Astrocyte of the spinal cord (primary cell): ENCODE measurements around the gene DCLK2.

Source experiments
- DNase-seq: peaks from one replicate; pipeline ENCODE4 v3.0.0; 2011; ENCODE audit warnings: low read depth, low spot score
- H3K4me3 ChIP-seq: 2 replicates; pipeline ENCODE4 v1.5.1; 2011; ENCODE audit warnings: low read depth, mild to moderate bottlenecking, low read length, moderate library complexity
- in situ Hi-C: cut with HindIII; loops from 2 replicates; pipeline ENCODE4 v1.10.0; 2017; ENCODE audit warnings: low sequenced_read_pairs
- TF ChIP-seq, protein P1 (sequence below): IDR thresholded peaks from 2 replicates; pipeline ENCODE4 v1.5.1; 2012; ENCODE audit warnings: low read depth, mild to moderate bottlenecking, low read length, inconsistent platforms

Gene DCLK2

DNA sequence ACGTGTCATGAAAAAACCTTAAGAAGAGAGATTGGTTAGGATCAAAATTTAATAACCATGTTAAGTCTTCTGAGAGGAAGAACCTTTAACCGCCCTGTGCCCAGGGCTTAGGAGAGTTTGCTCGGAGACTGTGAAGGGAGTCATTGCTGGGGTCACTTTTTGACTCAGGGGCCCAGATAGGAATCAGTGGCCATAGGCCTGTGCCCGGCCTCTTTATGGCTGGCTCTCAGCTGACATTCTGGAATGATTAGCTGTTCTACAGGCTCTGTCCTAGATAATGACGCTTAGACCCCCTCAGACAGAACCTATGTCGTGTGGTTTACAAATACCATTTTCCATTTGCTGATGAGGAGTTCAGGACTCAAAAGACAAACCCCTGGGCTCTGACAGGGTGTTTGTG, 174.1 kb downstream of the DCLK2 start:
- in situ Hi-C loops, result no loop called here
- TF ChIP-seq, protein P1, sequence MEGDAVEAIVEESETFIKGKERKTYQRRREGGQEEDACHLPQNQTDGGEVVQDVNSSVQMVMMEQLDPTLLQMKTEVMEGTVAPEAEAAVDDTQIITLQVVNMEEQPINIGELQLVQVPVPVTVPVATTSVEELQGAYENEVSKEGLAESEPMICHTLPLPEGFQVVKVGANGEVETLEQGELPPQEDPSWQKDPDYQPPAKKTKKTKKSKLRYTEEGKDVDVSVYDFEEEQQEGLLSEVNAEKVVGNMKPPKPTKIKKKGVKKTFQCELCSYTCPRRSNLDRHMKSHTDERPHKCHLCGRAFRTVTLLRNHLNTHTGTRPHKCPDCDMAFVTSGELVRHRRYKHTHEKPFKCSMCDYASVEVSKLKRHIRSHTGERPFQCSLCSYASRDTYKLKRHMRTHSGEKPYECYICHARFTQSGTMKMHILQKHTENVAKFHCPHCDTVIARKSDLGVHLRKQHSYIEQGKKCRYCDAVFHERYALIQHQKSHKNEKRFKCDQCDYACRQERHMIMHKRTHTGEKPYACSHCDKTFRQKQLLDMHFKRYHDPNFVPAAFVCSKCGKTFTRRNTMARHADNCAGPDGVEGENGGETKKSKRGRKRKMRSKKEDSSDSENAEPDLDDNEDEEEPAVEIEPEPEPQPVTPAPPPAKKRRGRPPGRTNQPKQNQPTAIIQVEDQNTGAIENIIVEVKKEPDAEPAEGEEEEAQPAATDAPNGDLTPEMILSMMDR, result no peak
- DNase-seq, result no peak
- H3K4me3 ChIP-seq, result no peak overlapping the region

DNA sequence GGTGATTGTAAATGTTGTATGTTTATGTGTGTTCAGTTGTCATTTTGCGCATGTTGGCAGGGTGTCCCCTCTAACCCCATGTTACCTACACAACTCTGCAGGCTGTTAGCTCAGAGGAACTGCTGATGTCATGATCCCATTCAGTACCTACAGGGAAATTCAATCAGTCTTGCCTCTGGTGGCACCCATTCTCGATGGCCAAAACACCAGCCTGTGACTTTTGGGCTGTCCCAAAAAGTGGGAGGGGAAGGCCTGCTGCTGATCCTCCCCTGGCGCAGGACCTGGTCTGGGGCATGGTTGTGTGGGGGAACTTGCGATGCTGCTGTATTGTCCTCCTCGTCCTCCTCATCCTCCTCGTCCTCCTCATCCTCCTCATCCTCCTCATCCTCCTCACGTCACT, 174.5 kb downstream of the DCLK2 start:
- no peak overlapping the region for H3K4me3 ChIP-seq
- in situ Hi-C loops, result no loop called here
- DNase-seq, result no peak
- TF ChIP-seq, protein P1, result no peak

DNA sequence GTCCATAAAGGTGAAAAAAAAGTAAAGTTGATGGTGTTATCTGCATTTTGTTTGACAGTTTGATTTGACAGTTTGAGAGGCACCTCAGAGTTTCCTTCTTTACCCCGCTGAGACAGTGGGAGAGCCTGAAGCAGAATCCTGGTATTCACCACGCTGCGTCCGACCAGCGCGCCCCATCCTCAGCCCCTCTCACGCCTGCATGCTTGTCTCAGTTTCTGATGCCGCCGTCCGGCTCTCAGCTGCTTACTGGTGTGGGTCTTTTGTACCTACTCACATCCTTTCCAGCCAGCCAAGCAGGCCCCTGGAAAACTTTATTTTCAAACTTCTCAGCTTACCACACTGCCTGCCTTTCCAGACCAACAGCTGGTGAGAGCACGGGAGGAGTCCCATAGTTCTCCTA, 175.2 kb downstream of the DCLK2 start:
- TF ChIP-seq, protein P1, result no peak
- in situ Hi-C loops, result no loop called here
- H3K4me3 ChIP-seq, result no peak overlapping the region
- DNase-seq, result no peak

DNA sequence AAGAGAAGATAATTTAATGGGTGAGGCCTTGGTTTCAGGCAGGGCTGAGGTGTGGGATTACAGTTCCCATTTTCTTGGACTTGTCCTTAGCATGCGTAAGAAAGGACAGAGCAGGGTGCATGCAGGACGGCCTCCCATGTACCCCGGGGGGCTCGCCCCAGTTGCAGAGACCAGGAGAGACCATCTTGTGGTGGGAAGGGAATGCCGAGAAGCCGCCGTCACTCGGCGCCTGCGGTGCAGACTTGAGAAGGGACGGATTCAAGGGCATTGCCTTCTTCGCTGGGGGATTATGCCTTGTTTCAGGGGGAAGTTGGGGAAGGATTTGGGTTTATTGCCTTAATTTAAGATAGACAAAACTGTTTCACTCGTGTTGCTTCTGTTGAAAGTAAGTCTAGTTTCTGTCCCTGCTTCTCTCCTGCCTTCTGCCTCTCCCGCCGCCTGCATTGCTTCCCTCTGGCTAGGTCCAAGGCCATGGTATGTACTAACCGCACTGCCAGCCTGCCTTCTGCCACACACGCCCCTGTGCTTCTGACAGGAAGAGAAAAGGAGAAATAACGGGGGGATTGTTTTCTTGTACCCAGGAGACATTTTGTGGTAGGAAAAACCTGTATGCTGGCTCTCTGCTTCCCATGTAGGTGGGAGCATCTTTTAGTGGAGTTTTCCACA, 175.9 kb downstream of the DCLK2 start:
- no peak for DNase-seq
- no peak overlapping the region for H3K4me3 ChIP-seq
- in situ Hi-C loops, result no loop called here
- TF ChIP-seq, protein P1, result no peak

DNA sequence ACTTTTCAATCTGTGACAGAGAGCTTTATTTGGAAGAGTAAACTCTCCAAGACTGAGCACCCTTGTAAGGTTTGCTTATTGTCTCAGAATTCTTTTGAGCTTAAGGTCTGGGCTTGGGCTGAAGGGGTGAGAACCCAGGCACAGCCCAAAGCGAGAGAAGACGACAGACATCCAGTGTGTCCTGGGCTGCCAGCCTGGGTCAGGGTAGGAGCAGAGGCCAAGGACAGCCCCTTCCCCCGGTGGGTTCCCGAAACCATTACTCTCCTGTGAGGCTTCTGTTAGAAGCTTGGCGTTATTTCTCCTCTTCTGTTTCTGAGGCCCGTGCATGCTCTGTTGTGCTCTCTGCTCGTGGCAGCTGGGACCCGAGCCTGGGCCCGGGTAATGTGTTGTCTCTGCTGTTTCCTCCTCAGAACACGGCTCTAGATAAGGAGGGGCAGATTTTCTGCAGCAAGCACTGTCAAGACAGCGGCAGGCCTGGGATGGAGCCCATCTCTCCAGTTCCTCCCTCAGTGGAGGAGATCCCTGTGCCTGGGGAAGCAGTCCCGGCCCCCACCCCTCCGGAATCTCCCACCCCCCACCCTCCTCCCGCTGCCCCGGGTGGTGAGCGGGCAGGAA, 177.5 kb downstream of the DCLK2 start:
- no peak for DNase-seq
- in situ Hi-C loops, result no loop called here
- TF ChIP-seq, protein P1, result no peak

DNA sequence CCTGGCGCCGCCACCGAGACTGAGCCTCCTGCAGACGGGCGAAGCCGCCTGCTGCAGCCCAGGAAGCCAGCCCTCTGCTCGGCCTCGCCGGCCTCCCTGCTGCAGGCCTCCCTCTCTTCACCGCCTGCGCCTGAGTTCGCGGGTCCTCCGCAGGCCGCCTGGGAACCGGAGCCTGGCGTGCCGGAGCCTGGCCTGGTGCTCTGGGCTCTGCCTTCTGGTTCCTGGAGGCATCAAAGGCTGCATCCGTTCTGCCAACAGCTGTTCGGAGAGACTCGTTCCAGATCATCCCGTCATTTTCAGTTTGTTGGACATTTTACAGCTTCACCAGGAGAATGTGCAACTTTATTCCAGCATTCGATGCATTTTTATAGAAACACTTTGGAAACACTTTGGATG, 178.0 kb downstream of the DCLK2 start:
- TF ChIP-seq, protein P1, result no peak
- in situ Hi-C loops, result no loop called here
- no peak for DNase-seq
- H3K4me3 ChIP-seq, result no peak overlapping the region

More for the DNA sequence above, 177.5 kb downstream of the DCLK2 start:
- no peak overlapping the region for H3K4me3 ChIP-seq
